GM23338 (cell line): Measurements from ENCODE around the gene EIF4G3. TPM values are rescaled to one million over a fixed set of nuclear protein-coding genes. Genes with fewer than 3 reads are reported as not detected.

Source experiments
- ATAC-seq: fragments of 200-7000 bp; cut with Tn5 transposase; 3 replicates; pipeline ENCODE4 v1.9.1; 2020
- DNase-seq: peaks from one replicate; pipeline ENCODE4 v3.0.0-alpha.2; 2015; ENCODE audit warnings: low spot score
- H2AFZ ChIP-seq: fragments of 200-600 bp; sonication (generic); 2 replicates; pipeline ENCODE4 v1.8.0; 2016; ENCODE audit warnings: antibody characterized with exemption, mild to moderate bottlenecking, moderate library complexity
- H3F3A ChIP-seq: fragments of 200-600 bp; sonication (generic); replicated peaks from 2 replicates; pipeline ENCODE4 v1.8.0; 2017; ENCODE audit warnings: antibody characterized with exemption, mixed run types, low read depth
- H3K27ac ChIP-seq: fragments of 200-600 bp; sonication (generic); 2 replicates; pipeline ENCODE4 v1.6.1; 2016; ENCODE audit warnings: low read depth
- H3K27me3 ChIP-seq: fragments of 200-600 bp; sonication (generic); 2 replicates; pipeline ENCODE4 v1.8.0; 2016; ENCODE audit warnings: mild to moderate bottlenecking, mixed run types, moderate library complexity; ENCODE audit not compliant: insufficient read depth
- H3K36me3 ChIP-seq: fragments of 200-600 bp; sonication (generic); 2 replicates; pipeline ENCODE4 v1.8.0; 2016; ENCODE audit warnings: mild to moderate bottlenecking; ENCODE audit not compliant: insufficient read depth
- H3K4me1 ChIP-seq: fragments of 200-600 bp; sonication (generic); 2 replicates; pipeline ENCODE4 v1.8.0; 2016; ENCODE audit warnings: mild to moderate bottlenecking, moderate library complexity; ENCODE audit not compliant: insufficient read depth
- H3K4me2 ChIP-seq: fragments of 200-600 bp; sonication (generic); 2 replicates; pipeline ENCODE4 v1.7.1; 2017; ENCODE audit warnings: mixed run types
- H3K4me3 ChIP-seq: fragments of 200-600 bp; sonication (generic); 2 replicates; pipeline ENCODE4 v1.6.1; 2016; ENCODE audit warnings: mixed run types
- H3K79me2 ChIP-seq: fragments of 200-600 bp; sonication (generic); replicated peaks from 2 replicates; pipeline ENCODE4 v1.8.0; 2017; ENCODE audit warnings: mild to moderate bottlenecking; ENCODE audit not compliant: insufficient read depth
- H3K9me2 ChIP-seq: fragments of 200-600 bp; sonication (generic); 2 replicates; pipeline ENCODE4 v1.8.0; 2017; ENCODE audit not compliant: insufficient read depth
- H4K20me1 ChIP-seq: fragments of 200-600 bp; sonication (generic); replicated peaks from 2 replicates; pipeline ENCODE4 v1.8.0; 2017; ENCODE audit warnings: mild to moderate bottlenecking; ENCODE audit not compliant: insufficient read depth
- H3K27ac Mint-ChIP-seq: 2 replicates; pipeline ENCODE4 v1.8.0; 2020; ENCODE audit warnings: inconsistent platforms, mild to moderate bottlenecking, moderate library complexity, mixed read lengths
- H3K27me3 Mint-ChIP-seq: 3 replicates; pipeline ENCODE4 v1.8.0; 2022; ENCODE audit warnings: low read depth, mild to moderate bottlenecking, moderate library complexity, mixed read lengths, inconsistent platforms; ENCODE audit not compliant: insufficient read depth, poor library complexity
- H3K36me3 Mint-ChIP-seq: 3 replicates; pipeline ENCODE4 v1.8.0; 2021; ENCODE audit warnings: low read depth, mild to moderate bottlenecking, inconsistent platforms, moderate library complexity, mixed read lengths
- H3K4me1 Mint-ChIP-seq: 3 replicates; pipeline ENCODE4 v1.8.0; 2020; ENCODE audit warnings: mild to moderate bottlenecking, inconsistent platforms, mixed read lengths
- H3K4me3 Mint-ChIP-seq: 3 replicates; pipeline ENCODE4 v1.8.0; 2021; ENCODE audit warnings: moderate library complexity, mild to moderate bottlenecking, inconsistent platforms, mixed read lengths
- H3K9me3 Mint-ChIP-seq: 3 replicates; pipeline ENCODE4 v1.8.0; 2020; ENCODE audit warnings: moderate library complexity, mild to moderate bottlenecking, inconsistent platforms, mixed read lengths
- CREB1 ChIP-seq: fragments of 250-450 bp; sonication (Bioruptor Pico); IDR thresholded peaks from 2 replicates; pipeline ENCODE4 v1.5.0; 2020; ENCODE audit warnings: low read depth, mild to moderate bottlenecking, moderate library complexity
- CTCF ChIP-seq, 2 experiments: fragments of 200-600 bp in 1 of 2; sonication (generic) in 1 of 2; conservative IDR thresholded peaks; 2 replicates each; pipeline versions ENCODE4 v1.5.1 to v1.6.1; 2016 to 2017; ENCODE audit warnings: antibody characterized with exemption in 2 of 2, low read depth in 2 of 2, mild to moderate bottlenecking in 2 of 2, moderate library complexity in 1 of 2
- ETS1 ChIP-seq: IDR thresholded peaks from 2 replicates; pipeline ENCODE4 v1.6.1; 2016; ENCODE audit warnings: antibody characterized with exemption
- EZH2 ChIP-seq: fragments of 200-600 bp; sonication (generic); IDR thresholded peaks from one replicate; pipeline ENCODE4 v1.8.0; 2017; ENCODE audit warnings: antibody characterized with exemption, mild to moderate bottlenecking, low read depth; ENCODE audit not compliant: unreplicated experiment
- EZH2phosphoT487 ChIP-seq: fragments of 200-600 bp; sonication (generic); IDR thresholded peaks from one replicate; pipeline ENCODE4 v1.8.1; 2018; ENCODE audit warnings: antibody characterized with exemption; ENCODE audit not compliant: unreplicated experiment
- JUNB ChIP-seq: IDR thresholded peaks from one replicate; pipeline ENCODE4 v1.6.1; 2016; ENCODE audit warnings: antibody characterized with exemption; ENCODE audit not compliant: unreplicated experiment
- NANOG ChIP-seq: IDR thresholded peaks from 2 replicates; pipeline ENCODE4 v1.6.1; 2016; ENCODE audit warnings: antibody characterized with exemption, borderline replicate concordance
- POLR2AphosphoS5 ChIP-seq: IDR thresholded peaks from 2 replicates; pipeline ENCODE4 v1.6.1; 2016; ENCODE audit warnings: antibody characterized with exemption, low read depth
- REST ChIP-seq: IDR thresholded peaks from one replicate; pipeline ENCODE4 v1.6.1; 2018; ENCODE audit warnings: antibody characterized with exemption; ENCODE audit not compliant: unreplicated experiment
- STAT1 ChIP-seq: IDR thresholded peaks from one replicate; pipeline ENCODE4 v1.6.1; 2016; ENCODE audit warnings: antibody characterized with exemption; ENCODE audit not compliant: unreplicated experiment
- ZNF114 ChIP-seq: fragments of 250-450 bp; sonication (Bioruptor Pico); IDR thresholded peaks from 2 replicates; pipeline ENCODE4 v1.5.0; 2020; ENCODE audit warnings: mild to moderate bottlenecking, moderate library complexity
- ZNF331 ChIP-seq: fragments of 250-450 bp; sonication (Bioruptor Pico); IDR thresholded peaks from 2 replicates; pipeline ENCODE4 v1.5.0; 2020; ENCODE audit warnings: low read depth, mild to moderate bottlenecking, moderate library complexity
- ZNF462 ChIP-seq: fragments of 250-450 bp; sonication (Bioruptor Pico); IDR thresholded peaks from 2 replicates; pipeline ENCODE4 v1.5.0; 2020; ENCODE audit warnings: mild to moderate bottlenecking, moderate library complexity
- polyA plus RNA-seq: library from polyadenylated mRNA; unstranded; fragments of >200 nt; fragmentation: Nextera tagmentation; extraction: Ambion mirVana; gene quantifications from 2 replicates; pipeline ENCODE4 v1.2.1, GENCODE V29; 2016
- total RNA-seq: library from RNA; depleted of rRNA; stranded (reverse); fragments of >200 nt; shearing (Covaris generic); gene quantifications from 2 replicates; pipeline ENCODE4 v1.2.3, GENCODE V29; 2014

EIF4G3 gene
- total and polyA plus RNA-seq, 2 experiments from 2014 or later: 37.9 to 68.1 TPM

GRCh38 chr1:21035794-21036193 is 140.9 kb downstream of the EIF4G3 start:
- Histone ChIP-seq H4K20me1 (peaks cover 33% of the 10 kb centered on the region; the same call in 1 of the 2 replicates), H2AFZ (no peak overlapping the region), H3K9me2 (no peaks in the 10 kb centered on the region), H3K4me3 (no peak overlapping the region), H3K4me1 (peaks cover under 1% of the 10 kb centered on the region; the same call in 1 of the 2 replicates), H3K79me2 (peaks cover 81% of the 10 kb centered on the region), H3K4me2 (no peak overlapping the region), H3K27me3 (no peaks in the 10 kb centered on the region), H3K36me3 (peaks cover 4% of the 10 kb centered on the region; the same call in 1 of the 2 replicates), H3K27ac (no peak overlapping the region), H3F3A (no peaks in the 10 kb centered on the region)
- DNase-seq: no peak
- peaks cover 1% of the 10 kb centered on the region for H3K27me3 Mint-ChIP-seq
- H3K9me3 Mint-ChIP-seq: peaks cover 8% of the 10 kb centered on the region; the same call in 2 of the 3 replicates
- TF ChIP-seq ETS1 (no peak), POLR2AphosphoS5 (no peak), CREB1 (no peak), ZNF331 (CRISPR knock-in tag) (no peak), EZH2phosphoT487 (no peak), EZH2 (no peak), STAT1 (no peak), ZNF114 (CRISPR knock-in tag) (no peak), REST (no peak), CTCF (conservative IDR thresholded peaks at IDR 0.05; ENCODE audit: low read depth in 2 of 2) (no peak), NANOG (no peak), JUNB (no peak), ZNF462 (CRISPR knock-in tag) (no peak)
- no peak overlapping the region for H3K4me3 Mint-ChIP-seq
- no peak for ATAC-seq
- no peak overlapping the region for H3K27ac Mint-ChIP-seq
- peaks cover 8% of the 10 kb centered on the region for H3K4me1 Mint-ChIP-seq
- peaks cover 24% of the 10 kb centered on the region for H3K36me3 Mint-ChIP-seq
